Dendritic cell treated with granulocyte-macrophage colony-stimulating factor and Interleukin-4, amounts not matched to agents 40 ng/mL and 50 ng/mL, for 4 days (primary cell): Measurements from ENCODE around the gene SNX33.
A peak's percentile ranks its signal among the peaks of the same experiment; 100 is the strongest.

Experiments
- H3K27ac Mint-ChIP-seq: one replicate; pipeline ENCODE4 v1.8.0; 2022; ENCODE audit warnings: mild to moderate bottlenecking, mixed read lengths
- H3K27me3 Mint-ChIP-seq: one replicate; pipeline ENCODE4 v1.8.0; 2022; ENCODE audit warnings: mild to moderate bottlenecking, mixed read lengths
- H3K36me3 Mint-ChIP-seq: one replicate; pipeline ENCODE4 v1.8.0; 2022; ENCODE audit warnings: low read depth, mixed read lengths
- H3K4me1 Mint-ChIP-seq: one replicate; pipeline ENCODE4 v1.8.0; 2022; ENCODE audit warnings: low read depth, mixed read lengths
- H3K4me3 Mint-ChIP-seq: one replicate; pipeline ENCODE4 v1.8.0; 2022; ENCODE audit warnings: mild to moderate bottlenecking, moderate library complexity, mixed read lengths
- H3K9me3 Mint-ChIP-seq: one replicate; pipeline ENCODE4 v1.8.0; 2022; ENCODE audit warnings: mixed read lengths
- intact Hi-C: fragments of 100-400 bp; cut with micrococcal nuclease; formaldehyde crosslinking; loops from one replicate; pipeline ENCODE4 v1.15.0; 2022

SNX33 gene

DNA sequence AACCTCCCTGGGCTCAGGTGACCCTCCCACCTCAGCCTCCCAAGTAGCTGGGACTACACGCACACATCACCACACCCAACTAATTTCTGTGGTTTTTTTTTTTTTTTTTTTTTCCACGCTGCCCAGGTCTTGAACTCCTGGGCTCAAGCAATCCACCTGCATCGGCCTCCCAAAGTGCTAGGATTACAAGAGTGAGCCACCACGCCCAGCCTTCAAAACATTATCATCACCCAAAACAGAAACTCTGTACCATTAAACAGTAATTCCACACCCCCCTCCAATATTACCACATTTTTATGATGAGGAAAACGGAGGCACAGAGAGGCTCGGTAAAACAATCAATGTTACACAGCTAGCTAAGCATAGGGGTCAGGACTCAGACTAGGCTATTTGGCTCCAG lies 11.7 kb upstream of the SNX33 start:
- Mint-ChIP-seq H3K27me3 (no peaks in the 10 kb centered on the region), H3K27ac (no peak overlapping the region), H3K4me1 (peaks cover 30% of the 10 kb centered on the region), H3K4me3 (no peak overlapping the region), H3K36me3 (peaks cover 21% of the 10 kb centered on the region), H3K9me3 (no peaks in the 10 kb centered on the region)
- intact Hi-C loops: no loop called here

DNA sequence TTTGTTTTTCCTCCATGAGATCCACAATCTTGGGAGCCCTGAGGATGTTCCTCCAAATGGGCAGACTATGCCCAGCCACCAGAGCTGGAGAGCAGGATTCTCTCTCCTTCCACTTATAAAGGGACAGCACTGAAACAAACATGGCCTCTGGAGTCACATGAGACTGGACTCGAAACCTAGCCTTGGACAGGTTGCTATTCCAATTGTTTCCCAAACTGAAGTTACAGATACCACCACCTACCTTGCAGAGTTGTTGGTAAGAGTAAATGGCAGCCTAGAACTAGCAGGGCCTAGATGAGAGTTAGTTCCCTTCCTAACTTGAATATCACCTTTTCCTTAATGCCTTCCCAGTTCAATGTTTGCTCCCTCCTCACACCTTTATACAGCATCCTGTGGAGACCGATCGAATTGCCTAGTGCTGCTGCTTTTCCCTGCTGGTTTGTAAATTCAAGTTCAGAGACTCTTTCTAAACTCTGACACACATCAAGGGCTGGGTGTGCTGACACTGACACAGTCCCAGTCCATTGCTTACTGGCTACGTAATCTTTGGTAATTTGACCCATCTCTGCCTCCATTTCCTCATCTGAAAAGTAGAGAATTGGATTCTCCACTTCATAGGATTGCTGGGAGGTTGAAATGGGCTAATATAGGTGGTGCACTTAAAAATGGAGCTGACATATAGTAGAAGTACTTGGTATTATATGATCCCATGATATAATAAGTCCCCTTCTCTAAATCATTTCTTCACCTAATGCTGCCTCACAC lies 10.3 kb upstream of the SNX33 start:
- Mint-ChIP-seq H3K4me3 (no peak overlapping the region), H3K27me3 (no peaks in the 10 kb centered on the region), H3K27ac (no peak overlapping the region), H3K36me3 (peaks cover 21% of the 10 kb centered on the region), H3K9me3 (no peaks in the 10 kb centered on the region), H3K4me1 (peaks cover 32% of the 10 kb centered on the region)
- intact Hi-C loops: loop anchor here (2.0 kb wide), 1 partner anchor 13 kb away; the partner anchor contains the start of gene SNUPN

DNA sequence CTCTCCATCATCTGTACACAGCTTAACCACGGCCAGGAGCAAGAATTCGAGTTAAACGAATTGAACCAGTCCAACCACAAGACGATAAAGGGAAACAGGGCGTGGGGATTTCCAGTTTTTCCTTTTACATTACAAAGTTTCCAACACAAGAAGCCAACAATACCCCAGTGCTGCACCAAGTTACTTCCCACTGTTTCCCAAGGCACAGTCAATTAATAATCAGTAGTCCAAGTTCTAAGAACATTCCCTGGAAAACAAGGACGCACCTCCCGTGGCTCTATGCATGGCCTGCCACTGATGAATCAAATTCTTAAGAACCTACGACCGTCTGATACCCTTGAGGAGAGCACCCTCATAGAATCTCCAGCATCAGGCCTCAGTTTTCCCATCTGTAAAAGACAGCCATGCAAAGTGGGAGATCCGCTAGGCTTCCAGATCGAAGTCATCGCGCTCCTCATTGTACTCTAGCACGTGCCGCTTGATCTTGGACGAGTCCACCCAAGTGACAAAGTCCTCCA lies 8.5 kb upstream of the SNX33 start:
- peaks cover under 1% of the 10 kb centered on the region for H3K27me3 Mint-ChIP-seq

DNA sequence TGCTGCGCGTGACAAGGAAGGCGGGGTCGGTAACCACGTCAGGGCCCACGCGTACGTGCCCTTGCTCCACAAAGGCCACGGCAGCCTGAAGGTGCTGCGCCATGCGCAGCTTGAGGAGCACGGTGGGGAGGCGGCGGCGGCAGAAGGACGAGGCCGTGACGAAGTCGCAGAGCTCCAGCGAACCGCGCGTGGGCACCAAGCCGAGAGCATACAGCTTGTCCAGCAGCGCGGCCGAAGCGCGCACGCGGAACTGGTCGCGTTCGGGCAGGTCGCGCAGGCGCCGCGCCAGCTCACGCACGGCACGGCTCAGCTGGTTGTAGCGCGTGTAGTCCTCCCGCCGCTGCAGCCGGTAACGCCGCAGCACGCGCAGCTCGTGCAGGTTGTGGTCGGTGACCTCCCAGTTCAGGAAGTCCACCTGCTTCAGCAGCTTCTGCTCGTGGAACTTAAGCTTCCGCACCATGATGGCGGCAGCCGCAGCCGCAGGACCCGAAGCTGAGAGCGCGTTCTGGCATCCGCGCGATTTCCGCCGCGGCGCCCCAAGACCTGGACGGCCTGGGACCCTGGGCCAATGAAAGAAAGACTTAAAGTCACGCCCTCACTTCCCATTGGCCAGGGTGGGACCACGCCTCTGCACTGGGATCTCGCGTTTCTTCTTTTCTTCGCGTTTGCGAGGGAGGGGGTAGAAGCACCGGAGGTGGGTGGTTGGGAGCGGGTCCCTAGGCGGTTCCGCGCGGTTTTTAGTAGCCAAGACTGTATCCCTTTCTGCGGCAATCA lies 7.8 kb upstream of the SNX33 start, which contains the start of gene IMP3:
IMP3 (minus strand) TSS at position 516 of the 774 bp plus-strand sequence; CDS start at position 460, 56 bp downstream.
- Mint-ChIP-seq H3K27me3 (peaks cover 6% of the 10 kb centered on the region), H3K4me1 (peaks cover 32% of the 10 kb centered on the region), H3K4me3 (peak within 1 kb of the TSS; percentile 90), H3K9me3 (no peaks in the 10 kb centered on the region), H3K27ac (peak within 1 kb of the TSS; percentile 97), H3K36me3 (peaks cover 21% of the 10 kb centered on the region)
- intact Hi-C loops: loop anchor here (1.0 to 5.0 kb wide), 3 partner anchors 8 to 273 kb away; partner anchors contain the start of genes MAN2C1 and SNUPN

More for the DNA sequence above, 8.5 kb upstream of the SNX33 start:
- Mint-ChIP-seq H3K9me3 (no peaks in the 10 kb centered on the region), H3K36me3 (peaks cover 21% of the 10 kb centered on the region), H3K4me1 (peaks cover 32% of the 10 kb centered on the region), H3K4me3 (peak overlapping the region; percentile 90), H3K27ac (peak overlapping the region; percentile 97)
- intact Hi-C loops: loop anchor here (2.0 kb wide), 1 partner anchor 14 kb away; the partner anchor contains the start of gene SNUPN

DNA sequence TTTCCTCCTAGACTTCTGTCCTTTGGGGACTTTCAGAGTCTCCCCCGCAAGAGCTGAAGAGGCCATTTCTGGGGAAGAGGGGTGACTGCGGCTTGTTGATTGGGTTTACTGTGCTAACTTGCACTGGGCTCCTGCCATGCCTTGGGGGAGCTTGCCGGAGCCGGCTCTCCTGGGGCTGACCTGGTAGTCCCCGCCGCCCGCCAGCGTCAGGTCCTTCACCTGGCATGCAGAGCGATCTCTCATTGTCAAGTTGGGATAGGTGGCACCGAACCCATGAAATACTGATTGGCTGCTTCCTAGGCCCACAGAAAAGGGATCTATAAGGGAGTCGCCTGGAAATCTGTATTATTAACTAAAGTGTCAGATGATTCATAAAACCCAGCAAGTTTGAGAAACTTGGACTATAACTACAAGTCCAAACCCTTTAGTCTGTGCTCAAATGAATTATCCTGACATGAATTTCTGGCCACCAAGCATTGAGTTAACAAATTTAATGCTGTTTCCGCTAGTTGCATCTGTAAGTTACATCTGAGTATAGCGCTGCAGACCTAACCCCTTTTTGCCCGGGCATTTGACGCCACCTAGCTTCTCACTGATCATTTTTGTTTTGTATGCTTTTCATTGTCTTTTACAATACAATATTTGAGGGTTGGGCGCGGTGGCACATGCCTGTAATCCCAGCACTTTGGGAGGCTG lies 7.1 kb upstream of the SNX33 start:
- peaks cover 21% of the 10 kb centered on the region for H3K36me3 Mint-ChIP-seq
- H3K27ac Mint-ChIP-seq: peak overlapping the region; percentile 97
- H3K27me3 Mint-ChIP-seq: peaks cover 10% of the 10 kb centered on the region
- H3K4me1 Mint-ChIP-seq: peaks cover 32% of the 10 kb centered on the region
- peak overlapping the region; percentile 90 for H3K4me3 Mint-ChIP-seq
- H3K9me3 Mint-ChIP-seq: no peaks in the 10 kb centered on the region
- intact Hi-C loops: loop anchor here (1.0 to 5.0 kb wide), 2 partner anchors 8 to 273 kb away; partner anchors contain the start of gene MAN2C1

DNA sequence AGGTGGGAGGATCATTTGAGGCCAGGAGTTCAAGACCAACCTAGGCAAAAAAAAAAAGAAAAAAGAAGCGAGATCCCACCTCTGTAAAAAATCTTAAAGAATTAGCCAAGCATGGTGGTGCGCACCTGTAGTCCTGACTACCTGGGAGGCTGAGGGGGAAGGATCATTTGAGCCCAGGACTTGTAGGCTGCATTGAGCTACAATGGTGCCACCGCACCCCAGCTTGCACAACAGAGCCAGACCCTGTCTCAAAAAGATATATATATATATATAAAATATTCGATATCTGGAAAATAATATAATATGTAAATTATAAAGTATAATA lies 6.6 kb upstream of the SNX33 start:
- intact Hi-C loops: loop anchor here (5.0 kb wide), 1 partner anchor 274 kb away; the partner anchor contains the start of gene MAN2C1
- H3K9me3 Mint-ChIP-seq: no peaks in the 10 kb centered on the region
- H3K4me3 Mint-ChIP-seq: peak overlapping the region; percentile 90
- peaks cover 12% of the 10 kb centered on the region for H3K27me3 Mint-ChIP-seq
- H3K27ac Mint-ChIP-seq: peak overlapping the region; percentile 97
- H3K36me3 Mint-ChIP-seq: peaks cover 21% of the 10 kb centered on the region
- peaks cover 34% of the 10 kb centered on the region for H3K4me1 Mint-ChIP-seq

DNA sequence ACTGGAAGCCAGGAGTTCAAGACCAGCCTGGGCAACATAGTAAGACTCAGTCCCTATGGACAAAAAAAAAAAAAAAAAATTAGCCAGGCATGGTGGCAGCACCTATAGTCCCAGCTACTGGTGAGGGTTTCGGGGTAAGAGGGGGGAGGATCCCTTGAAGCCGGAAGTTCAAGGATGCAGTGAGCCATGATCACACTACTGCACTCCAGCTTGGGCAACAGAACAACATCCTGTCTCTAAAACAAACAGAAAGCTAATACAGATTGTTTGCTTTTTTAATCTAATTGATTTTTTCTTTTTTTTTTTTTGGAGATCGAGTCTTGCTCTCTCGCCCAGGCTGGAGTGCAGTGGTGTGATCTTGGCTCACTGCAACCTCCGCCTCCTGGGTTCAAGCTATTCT lies 6.1 kb upstream of the SNX33 start:
- Mint-ChIP-seq H3K27me3 (peaks cover 12% of the 10 kb centered on the region), H3K36me3 (peaks cover 21% of the 10 kb centered on the region), H3K4me1 (peaks cover 39% of the 10 kb centered on the region), H3K4me3 (no peak overlapping the region), H3K9me3 (no peaks in the 10 kb centered on the region), H3K27ac (no peak overlapping the region)
- intact Hi-C loops: loop anchor here (5.0 kb wide), 1 partner anchor 274 kb away; the partner anchor contains the start of gene MAN2C1

DNA sequence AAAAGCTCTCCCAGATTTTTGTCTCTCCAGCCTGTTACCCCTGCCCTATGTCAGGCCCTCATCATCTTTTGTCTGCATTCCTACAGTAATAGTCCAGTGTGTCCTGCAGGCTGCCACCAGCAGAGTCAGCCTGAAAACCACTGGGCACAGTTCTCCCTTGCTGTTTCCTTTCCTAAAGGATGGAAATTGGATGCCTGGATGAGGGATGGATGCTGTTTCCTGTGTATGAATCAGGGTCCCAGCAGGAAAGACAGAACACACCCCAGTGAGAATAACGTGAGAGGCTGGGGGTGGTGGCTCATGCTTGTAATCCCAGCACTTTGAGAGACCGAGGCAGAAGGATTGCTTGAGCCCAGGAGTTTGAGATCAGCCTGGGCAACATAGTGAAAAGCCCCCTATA lies 3.3 kb upstream of the SNX33 start:
- intact Hi-C loops: loop anchor here (5.0 kb wide), 1 partner anchor 277 kb away; the partner anchor contains the start of gene MAN2C1
- no peaks in the 10 kb centered on the region for H3K9me3 Mint-ChIP-seq
- no peak overlapping the region for H3K4me3 Mint-ChIP-seq
- peaks cover 12% of the 10 kb centered on the region for H3K27me3 Mint-ChIP-seq
- peaks cover 25% of the 10 kb centered on the region for H3K36me3 Mint-ChIP-seq
- no peak overlapping the region for H3K27ac Mint-ChIP-seq
- peaks cover 32% of the 10 kb centered on the region for H3K4me1 Mint-ChIP-seq

DNA sequence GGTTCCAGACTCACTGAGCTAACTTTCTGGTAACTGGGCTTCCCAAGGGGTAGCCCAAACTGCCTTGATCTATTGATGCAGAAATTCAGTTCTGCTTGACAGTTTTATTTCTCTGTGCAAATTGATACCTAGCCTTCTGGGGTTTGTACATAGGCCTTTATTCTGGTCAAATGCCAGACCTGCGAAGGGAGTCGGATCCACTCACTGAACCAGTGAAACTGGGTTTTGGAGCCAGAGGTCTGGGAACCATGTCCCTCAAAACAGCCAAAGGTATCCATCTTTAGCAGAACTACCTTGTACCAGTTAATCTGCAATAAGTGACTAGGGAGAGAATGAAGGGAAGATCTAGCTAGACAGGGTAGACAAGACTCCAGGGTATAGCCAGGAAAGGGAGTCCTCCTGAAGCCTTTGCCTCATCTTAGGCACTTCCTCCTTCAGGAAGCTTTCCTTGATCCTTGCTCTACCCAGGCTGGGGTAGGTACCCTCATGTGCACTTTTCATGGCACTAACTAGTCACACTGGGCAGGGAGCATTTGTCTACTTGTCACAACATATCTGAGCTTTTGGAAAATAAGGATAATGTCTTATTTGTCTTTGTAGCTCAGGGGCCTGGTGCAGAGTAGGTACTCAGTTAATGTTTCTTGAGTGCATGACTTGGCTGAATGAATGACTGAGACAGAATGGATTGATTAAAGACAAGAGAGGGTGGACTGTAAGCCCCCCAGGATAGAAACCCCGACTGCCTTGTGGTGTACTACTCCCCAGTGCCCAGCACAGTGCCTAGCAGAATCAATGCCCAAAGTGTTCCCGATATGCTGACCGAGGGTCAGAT lies 1.4 kb upstream of the SNX33 start:
- Mint-ChIP-seq H3K36me3 (peaks cover 35% of the 10 kb centered on the region), H3K27me3 (peaks cover 12% of the 10 kb centered on the region), H3K9me3 (no peaks in the 10 kb centered on the region), H3K27ac (peak overlapping the region; percentile 90), H3K4me3 (peak overlapping the region; percentile 92), H3K4me1 (peaks cover 42% of the 10 kb centered on the region)
- intact Hi-C loops: loop anchor here (5.0 kb wide), 2 partner anchors 69 to 194 kb away; partner anchors contain the start of genes PTPN9 and SIN3A

DNA sequence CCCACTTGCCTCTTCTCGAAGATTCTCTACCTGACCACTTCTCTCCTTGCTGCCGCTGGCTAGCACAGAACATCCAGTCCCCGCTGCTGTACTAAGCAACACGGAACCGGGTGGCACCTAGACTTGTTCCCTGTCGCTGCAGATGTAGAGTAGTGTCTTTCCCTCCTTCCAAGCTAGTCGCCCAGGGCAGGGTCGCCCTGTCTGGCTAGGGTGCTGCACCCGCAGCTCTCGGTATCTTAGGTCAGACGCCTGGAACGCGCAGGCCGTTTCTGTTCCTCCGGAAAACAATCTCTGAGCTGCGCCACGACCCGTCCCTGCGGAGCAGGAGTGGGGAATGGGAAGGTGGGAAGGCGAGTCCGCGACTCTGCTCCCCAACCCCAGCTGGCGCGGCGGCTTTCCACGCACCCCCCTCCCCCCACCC lies 758 bp upstream of the SNX33 start:
- intact Hi-C loops: loop anchor here (5.0 kb wide), 2 partner anchors 70 to 195 kb away; partner anchors contain the start of genes PTPN9 and SIN3A
- H3K27ac Mint-ChIP-seq: peak overlapping the region; percentile 90
- H3K4me3 Mint-ChIP-seq: peak overlapping the region; percentile 92
- H3K9me3 Mint-ChIP-seq: no peaks in the 10 kb centered on the region
- H3K36me3 Mint-ChIP-seq: peaks cover 35% of the 10 kb centered on the region
- H3K27me3 Mint-ChIP-seq: peaks cover 12% of the 10 kb centered on the region
- H3K4me1 Mint-ChIP-seq: peaks cover 49% of the 10 kb centered on the region

DNA sequence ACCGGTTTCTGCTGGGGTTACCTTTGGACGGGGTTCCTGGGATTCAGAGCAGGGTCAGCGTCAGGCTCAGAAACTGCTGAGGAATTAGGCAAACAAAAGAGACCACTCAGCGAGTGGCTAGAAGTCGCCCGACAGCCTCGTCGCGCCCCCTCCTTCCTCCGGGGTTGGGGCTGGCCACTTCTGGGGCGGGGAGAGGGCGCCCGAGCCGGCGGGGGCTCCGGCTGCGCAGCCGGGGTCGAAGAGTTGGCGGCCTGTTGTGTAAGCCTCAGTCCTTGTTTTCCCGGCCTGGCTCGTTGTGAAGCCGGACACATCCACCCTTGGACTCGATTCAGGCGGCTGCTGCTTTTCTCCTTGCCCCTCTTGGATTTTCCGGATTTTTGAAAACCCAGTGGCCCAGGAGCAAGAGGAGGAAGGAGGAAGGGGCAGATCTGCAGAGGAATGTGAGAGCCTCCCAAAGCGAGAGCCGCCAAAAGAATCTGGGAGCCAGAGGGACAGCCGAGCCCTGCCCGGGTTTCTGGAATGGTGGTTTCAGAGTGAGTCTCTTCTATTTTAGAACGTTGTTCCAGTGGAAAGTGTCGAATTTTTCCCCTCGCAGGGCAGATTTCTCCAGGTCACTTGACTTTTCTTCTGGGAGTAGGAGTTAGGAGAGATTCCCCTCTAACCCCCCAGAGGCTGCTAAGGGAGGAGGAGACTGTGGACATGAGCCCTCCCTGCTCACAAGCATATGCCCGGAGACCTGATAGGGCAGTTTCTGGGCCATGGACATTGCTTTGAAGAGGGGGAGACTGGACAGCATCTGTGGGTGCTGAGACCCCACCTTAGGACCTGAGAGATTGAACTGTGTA lies 666 bp downstream of the SNX33 start:
- intact Hi-C loops: loop anchor here (1.0 to 5.0 kb wide), 3 partner anchors 8 to 196 kb away; partner anchors contain the start of genes IMP3, PTPN9 and SIN3A

More for the DNA sequence above, 666 bp downstream of the SNX33 start:
- peak overlapping the region; percentile 90 for H3K27ac Mint-ChIP-seq
- peaks cover 63% of the 10 kb centered on the region for H3K4me1 Mint-ChIP-seq
- H3K9me3 Mint-ChIP-seq: no peaks in the 10 kb centered on the region
- H3K4me3 Mint-ChIP-seq: peak overlapping the region; percentile 92
- H3K27me3 Mint-ChIP-seq: peaks cover 12% of the 10 kb centered on the region
- H3K36me3 Mint-ChIP-seq: peaks cover 45% of the 10 kb centered on the region
